Activated naive CD8-positive, alpha-beta T cell treated with anti-CD3 and anti-CD28 coated beads for 36 hours (primary cell): ENCODE data around the gene SLC16A3. TPM values are rescaled to one million over a fixed set of nuclear protein-coding genes. Genes with fewer than 3 reads are reported as not detected.
"Not testable (repeated sequence)": the region's sequence is repeated elsewhere in the genome, so short reads cannot be mapped to it uniquely, and the experiment has no call there.

Source experiments
- DNase-seq: peaks from one replicate; pipeline ENCODE4 v3.0.0; 2021
- H3K27ac Mint-ChIP-seq: one replicate; pipeline ENCODE4 v1.8.0; 2022; ENCODE audit warnings: mild to moderate bottlenecking, moderate library complexity, mixed read lengths
- H3K27me3 Mint-ChIP-seq: one replicate; pipeline ENCODE4 v1.8.0; 2022; ENCODE audit warnings: mild to moderate bottlenecking, mixed read lengths
- H3K36me3 Mint-ChIP-seq: one replicate; pipeline ENCODE4 v1.8.0; 2021; ENCODE audit warnings: mild to moderate bottlenecking, mixed read lengths
- H3K4me1 Mint-ChIP-seq: one replicate; pipeline ENCODE4 v1.8.0; 2021; ENCODE audit warnings: mixed read lengths
- H3K4me3 Mint-ChIP-seq: one replicate; pipeline ENCODE4 v1.8.0; 2022; ENCODE audit warnings: mild to moderate bottlenecking, moderate library complexity, mixed read lengths
- H3K9me3 Mint-ChIP-seq: one replicate; pipeline ENCODE4 v1.8.0; 2022; ENCODE audit warnings: mixed read lengths
- total RNA-seq, 2 experiments: library from RNA; stranded (reverse); gene quantifications; one replicate each; pipeline ENCODE4 v1.2.3, GENCODE V29; 2021

The SLC16A3 gene
- total RNA-seq, 2 experiments from 2014 or later = 75.8 to 79.3 TPM

DNA sequence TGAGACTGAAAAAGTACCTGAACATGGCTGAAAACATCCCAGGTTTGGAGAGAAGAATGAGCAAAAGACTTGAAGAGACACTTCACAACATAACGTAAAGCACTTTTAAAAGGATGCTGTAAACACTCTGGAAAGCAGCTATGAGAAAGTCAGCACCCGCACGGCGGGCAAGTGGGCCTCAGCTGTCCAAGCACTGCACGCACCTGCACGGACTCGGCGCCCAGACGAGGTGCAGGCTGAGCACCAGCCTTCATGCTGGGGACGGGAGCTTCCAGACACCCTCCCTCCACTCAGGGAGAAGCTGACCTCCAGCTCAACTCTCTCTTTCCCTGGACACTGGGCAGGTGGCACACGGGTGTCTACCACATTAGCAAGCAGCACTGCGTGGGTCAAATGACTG lies 29.3 kb upstream of the SLC16A3 start:
- Mint-ChIP-seq H3K27ac (no peak overlapping the region), H3K9me3 (no peaks in the 10 kb centered on the region), H3K27me3 (no peaks in the 10 kb centered on the region), H3K36me3 (peaks cover 23% of the 10 kb centered on the region), H3K4me3 (no peak overlapping the region), H3K4me1 (peaks cover 46% of the 10 kb centered on the region)
- no peak for DNase-seq

DNA sequence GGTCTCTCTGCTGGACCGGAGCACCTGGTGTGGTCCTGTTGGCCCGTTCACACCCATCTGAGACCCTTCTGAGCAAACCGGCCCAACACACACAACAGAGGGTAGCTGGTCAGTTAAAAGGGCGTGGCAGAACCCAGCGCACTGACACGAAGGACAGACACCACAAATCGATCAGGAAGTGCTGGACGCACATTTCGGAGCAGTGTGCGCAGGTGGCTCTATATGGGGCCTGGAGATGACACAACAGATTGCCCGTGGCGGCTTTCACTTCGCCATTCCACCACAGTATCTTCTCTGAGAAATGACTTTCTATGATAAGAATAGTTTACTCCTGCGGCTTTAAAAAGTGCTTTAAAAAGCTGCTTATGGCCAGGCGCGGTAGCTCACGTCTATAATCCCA lies 28.7 kb upstream of the SLC16A3 start:
- peak overlapping the region; percentile 80 for H3K27ac Mint-ChIP-seq
- DNase-seq = no peak
- no peaks in the 10 kb centered on the region for H3K27me3 Mint-ChIP-seq
- H3K4me1 Mint-ChIP-seq = peaks cover 51% of the 10 kb centered on the region
- H3K9me3 Mint-ChIP-seq = no peaks in the 10 kb centered on the region
- peak overlapping the region; percentile 60 for H3K4me3 Mint-ChIP-seq
- peaks cover 23% of the 10 kb centered on the region for H3K36me3 Mint-ChIP-seq

- peaks cover 23% of the 10 kb centered on the region for H3K36me3 Mint-ChIP-seq
- peak overlapping the region; percentile 80 for H3K27ac Mint-ChIP-seq
- peak; percentile 77 for DNase-seq
- no peaks in the 10 kb centered on the region for H3K9me3 Mint-ChIP-seq
- H3K4me1 Mint-ChIP-seq = peaks cover 57% of the 10 kb centered on the region
- H3K27me3 Mint-ChIP-seq = no peaks in the 10 kb centered on the region
- peak overlapping the region; percentile 60 for H3K4me3 Mint-ChIP-seq
These were observed 27.9 kb upstream of the SLC16A3 start for GRCh38 chr17:82200743-82201497.

- Mint-ChIP-seq H3K36me3 (peaks cover 19% of the 10 kb centered on the region), H3K9me3 (no peaks in the 10 kb centered on the region), H3K4me1 (peaks cover 63% of the 10 kb centered on the region), H3K27me3 (no peaks in the 10 kb centered on the region), H3K27ac (peak overlapping the region; percentile 28), H3K4me3 (no peak overlapping the region)
- peak; percentile 21 for DNase-seq
These were observed 27.3 kb upstream of the SLC16A3 start for GRCh38 chr17:82201498-82201910.

GRCh38 chr17:82202981-82203380 lies 25.9 kb upstream of the SLC16A3 start:
- no peaks in the 10 kb centered on the region for H3K9me3 Mint-ChIP-seq
- H3K36me3 Mint-ChIP-seq = peaks cover 16% of the 10 kb centered on the region
- DNase-seq = peak; percentile 47
- H3K27ac Mint-ChIP-seq = peak overlapping the region; percentile 46
- H3K27me3 Mint-ChIP-seq = no peaks in the 10 kb centered on the region
- H3K4me1 Mint-ChIP-seq = peaks cover 64% of the 10 kb centered on the region
- no peak overlapping the region for H3K4me3 Mint-ChIP-seq

DNA sequence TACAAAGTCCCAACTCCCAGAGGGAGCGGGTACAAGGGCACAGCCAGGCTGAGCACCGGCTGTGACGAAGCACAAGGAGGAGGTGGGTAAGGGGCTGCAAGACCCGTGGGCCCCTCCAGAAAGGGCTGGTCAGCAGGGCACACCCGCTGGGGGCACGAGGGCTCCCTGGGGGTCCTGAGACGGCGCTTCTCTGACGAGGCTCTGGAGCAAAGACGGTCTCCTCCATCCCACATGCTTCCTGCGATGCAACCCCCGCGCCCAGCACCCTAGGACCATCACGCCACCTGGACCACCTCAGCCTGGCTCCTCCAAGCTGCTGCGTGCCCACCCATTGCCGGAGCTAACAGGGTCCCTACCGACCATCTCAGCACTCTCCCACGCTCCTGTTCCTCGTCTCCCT lies 24.9 kb upstream of the SLC16A3 start:
- Mint-ChIP-seq H3K27ac (no peak overlapping the region), H3K36me3 (peaks cover 11% of the 10 kb centered on the region), H3K27me3 (no peaks in the 10 kb centered on the region), H3K4me1 (peaks cover 58% of the 10 kb centered on the region), H3K9me3 (no peaks in the 10 kb centered on the region), H3K4me3 (no peak overlapping the region)
- DNase-seq = no peak

- Mint-ChIP-seq H3K9me3 (no peaks in the 10 kb centered on the region), H3K4me1 (peaks cover 50% of the 10 kb centered on the region), H3K27me3 (no peaks in the 10 kb centered on the region), H3K27ac (peak overlapping the region; percentile 92), H3K4me3 (no peak overlapping the region), H3K36me3 (peaks cover 7% of the 10 kb centered on the region)
- peak; percentile 62 for DNase-seq
These were observed 23.8 kb upstream of the SLC16A3 start for GRCh38 chr17:82204831-82205719.

DNA sequence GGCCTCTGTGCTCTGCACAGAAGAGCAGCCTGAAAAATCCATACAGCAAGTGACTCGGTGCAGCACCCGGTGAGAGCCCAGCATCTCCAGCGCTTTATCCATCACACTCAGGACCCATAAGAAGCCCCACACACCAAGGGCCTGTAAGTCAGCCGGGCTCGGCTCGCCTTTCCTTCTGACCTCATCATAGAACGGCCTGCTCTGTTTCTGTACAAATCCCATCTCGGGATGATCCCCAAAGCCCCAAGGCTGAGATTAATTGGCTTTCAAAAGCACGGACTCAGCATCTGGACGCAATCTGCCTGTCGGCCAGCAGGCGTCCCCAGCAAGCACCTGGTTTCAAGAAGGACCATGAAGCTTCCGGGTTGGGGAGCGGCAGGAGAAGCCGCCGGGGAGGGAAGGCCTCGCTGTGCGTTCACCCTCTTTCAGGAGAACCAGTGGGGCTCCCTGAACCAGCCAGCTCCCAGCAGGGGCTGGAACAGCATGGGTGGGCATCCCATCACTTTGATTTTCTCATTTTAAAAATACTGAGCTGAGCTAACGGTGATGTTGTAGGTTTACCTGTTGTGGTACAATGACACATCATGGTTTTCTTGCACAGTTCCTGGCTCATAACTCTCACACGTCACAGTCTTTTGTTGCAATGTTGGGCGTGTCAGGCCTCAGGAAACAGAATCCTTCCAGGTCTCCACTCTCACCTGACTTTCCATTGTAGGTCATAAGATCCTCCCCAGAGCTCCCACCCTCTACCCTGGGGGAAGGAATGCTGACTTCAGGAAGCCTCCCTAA lies 22.9 kb upstream of the SLC16A3 start:
- Mint-ChIP-seq H3K9me3 (no peaks in the 10 kb centered on the region), H3K27me3 (no peaks in the 10 kb centered on the region), H3K4me1 (peaks cover 42% of the 10 kb centered on the region), H3K27ac (peak overlapping the region; percentile 92), H3K36me3 (peaks cover 9% of the 10 kb centered on the region), H3K4me3 (peak overlapping the region; percentile 51)
- peak; percentile 80 for DNase-seq

- H3K27ac Mint-ChIP-seq, H3K27me3 Mint-ChIP-seq, H3K4me3 Mint-ChIP-seq, H3K36me3 Mint-ChIP-seq, H3K9me3 Mint-ChIP-seq, DNase-seq: not testable (repeated sequence)
- peaks cover 33% of the 10 kb centered on the region for H3K4me1 Mint-ChIP-seq
These were observed 18.2 kb upstream of the SLC16A3 start for GRCh38 chr17:82210655-82211054.

DNA sequence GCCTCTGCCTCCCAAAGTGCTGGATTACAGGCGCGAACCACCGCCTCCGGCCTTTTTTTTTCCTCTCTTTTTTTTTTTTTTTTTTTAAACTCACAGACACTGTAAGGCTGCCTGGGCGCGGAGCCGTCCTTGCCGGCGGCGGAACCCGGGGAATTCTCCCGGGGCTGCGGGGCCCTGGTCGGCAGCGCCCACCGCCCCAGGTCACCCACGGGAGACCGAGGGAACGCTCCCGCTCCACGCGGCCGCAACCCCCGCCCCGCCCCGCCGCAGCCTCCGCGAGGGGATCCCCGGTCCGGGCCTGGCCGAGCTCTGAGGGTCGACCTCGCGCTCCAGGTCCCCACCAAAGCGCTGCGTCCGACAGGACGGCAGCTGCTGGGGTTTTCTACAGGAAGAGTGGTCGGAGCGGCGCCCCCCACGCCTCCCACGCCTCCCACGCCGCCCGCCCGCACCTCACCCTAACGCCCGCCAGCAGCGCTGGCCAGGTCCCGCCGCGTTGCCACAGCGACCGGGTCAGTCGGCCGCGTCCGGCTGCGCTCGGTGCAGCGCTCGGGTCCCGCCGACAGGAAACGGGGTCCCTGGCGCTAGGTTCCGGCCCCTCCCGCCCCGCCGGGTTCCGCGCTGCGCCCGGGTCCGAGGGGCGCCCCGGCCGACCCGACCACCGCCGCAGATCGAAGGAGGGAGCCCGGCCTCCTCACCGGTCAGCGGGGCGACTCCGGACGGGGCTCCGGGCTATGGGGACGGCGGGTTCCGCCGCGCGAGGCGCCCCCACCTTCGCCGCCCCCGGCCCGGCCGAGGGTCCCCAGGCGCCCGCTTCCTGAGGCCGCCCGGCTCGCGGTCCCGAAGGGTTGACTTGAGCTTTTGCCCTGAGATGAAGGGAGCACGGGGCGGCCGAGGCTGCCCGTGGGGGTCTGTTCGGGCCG lies 16.3 kb upstream of the SLC16A3 start, which contains the start of gene CCDC57:
CCDC57 (minus strand) TSS at position 512 of the 920 bp plus-strand sequence. CDS start 10,898 bp downstream, outside the sequence.
- peaks cover 31% of the 10 kb centered on the region for H3K4me1 Mint-ChIP-seq
- peak within 1 kb of the TSS; percentile 86 for H3K4me3 Mint-ChIP-seq
- peaks cover 5% of the 10 kb centered on the region for H3K36me3 Mint-ChIP-seq

GRCh38 chr17:82213251-82214011 lies 15.4 kb upstream of the SLC16A3 start:
- H3K4me1 Mint-ChIP-seq = peaks cover 31% of the 10 kb centered on the region
- DNase-seq = peak; percentile 79
- H3K27me3 Mint-ChIP-seq = no peaks in the 10 kb centered on the region
- H3K27ac Mint-ChIP-seq = peak overlapping the region; percentile 89
- peaks cover 3% of the 10 kb centered on the region for H3K36me3 Mint-ChIP-seq
- H3K9me3 Mint-ChIP-seq = no peaks in the 10 kb centered on the region
- peak overlapping the region; percentile 86 for H3K4me3 Mint-ChIP-seq

More for the DNA sequence above, 16.3 kb upstream of the SLC16A3 start, which contains the start of gene CCDC57:
- Mint-ChIP-seq H3K27ac (peak within 1 kb of the TSS; percentile 89), H3K9me3 (no peaks in the 10 kb centered on the region), H3K27me3 (no peaks in the 10 kb centered on the region)
- DNase-seq = peak; percentile 85

GRCh38 chr17:82214012-82214628 lies 14.7 kb upstream of the SLC16A3 start:
- DNase-seq = no peak
- H3K4me3 Mint-ChIP-seq = peak overlapping the region; percentile 51
- no peaks in the 10 kb centered on the region for H3K27me3 Mint-ChIP-seq
- H3K4me1 Mint-ChIP-seq = peaks cover 31% of the 10 kb centered on the region
- H3K36me3 Mint-ChIP-seq = peaks cover 3% of the 10 kb centered on the region
- no peaks in the 10 kb centered on the region for H3K9me3 Mint-ChIP-seq
- no peak overlapping the region for H3K27ac Mint-ChIP-seq
